Measurements from ENCODE around the gene BPIFB2.

DNA sequence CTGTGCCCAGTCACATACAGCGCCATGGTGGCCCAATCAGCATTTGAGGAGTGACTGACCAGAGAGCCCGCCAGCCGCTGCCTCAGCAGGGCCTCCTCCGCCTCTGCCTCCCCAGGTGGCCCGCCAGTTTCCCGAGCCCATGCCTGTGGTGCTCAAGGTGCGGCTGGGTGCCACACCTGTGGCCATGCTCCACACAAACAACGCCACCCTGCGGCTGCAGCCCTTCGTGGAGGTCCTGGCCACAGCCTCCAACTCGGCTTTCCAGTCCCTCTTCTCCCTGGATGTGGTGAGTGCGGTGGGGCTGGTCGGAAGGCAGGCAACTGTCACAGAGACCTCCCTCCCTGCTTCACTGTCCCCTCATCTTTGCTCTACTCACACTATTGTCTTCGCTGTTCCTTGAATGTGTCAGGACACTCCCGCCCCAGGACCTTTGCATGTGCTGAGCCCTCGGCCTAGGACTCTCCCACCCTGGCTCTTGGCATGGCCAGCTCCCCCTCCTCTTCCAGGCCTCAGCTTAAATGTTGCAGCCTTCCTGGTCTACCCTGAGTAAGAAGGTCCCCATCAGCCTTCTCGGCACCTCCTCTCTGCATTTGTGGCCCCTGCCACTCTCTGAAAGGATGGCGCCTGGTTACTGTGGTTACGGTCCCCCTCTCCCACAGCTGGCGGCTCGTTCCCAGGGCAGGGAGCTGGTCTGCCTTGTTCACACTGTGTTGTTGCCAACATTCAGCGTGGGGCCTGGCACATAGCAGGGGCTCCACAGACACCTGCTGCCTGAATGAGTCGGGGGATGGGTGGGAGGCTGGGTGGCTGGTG is 12.2 kb downstream of the BPIFB2 start:
- TF ChIP-seq, protein P1, sequence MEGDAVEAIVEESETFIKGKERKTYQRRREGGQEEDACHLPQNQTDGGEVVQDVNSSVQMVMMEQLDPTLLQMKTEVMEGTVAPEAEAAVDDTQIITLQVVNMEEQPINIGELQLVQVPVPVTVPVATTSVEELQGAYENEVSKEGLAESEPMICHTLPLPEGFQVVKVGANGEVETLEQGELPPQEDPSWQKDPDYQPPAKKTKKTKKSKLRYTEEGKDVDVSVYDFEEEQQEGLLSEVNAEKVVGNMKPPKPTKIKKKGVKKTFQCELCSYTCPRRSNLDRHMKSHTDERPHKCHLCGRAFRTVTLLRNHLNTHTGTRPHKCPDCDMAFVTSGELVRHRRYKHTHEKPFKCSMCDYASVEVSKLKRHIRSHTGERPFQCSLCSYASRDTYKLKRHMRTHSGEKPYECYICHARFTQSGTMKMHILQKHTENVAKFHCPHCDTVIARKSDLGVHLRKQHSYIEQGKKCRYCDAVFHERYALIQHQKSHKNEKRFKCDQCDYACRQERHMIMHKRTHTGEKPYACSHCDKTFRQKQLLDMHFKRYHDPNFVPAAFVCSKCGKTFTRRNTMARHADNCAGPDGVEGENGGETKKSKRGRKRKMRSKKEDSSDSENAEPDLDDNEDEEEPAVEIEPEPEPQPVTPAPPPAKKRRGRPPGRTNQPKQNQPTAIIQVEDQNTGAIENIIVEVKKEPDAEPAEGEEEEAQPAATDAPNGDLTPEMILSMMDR (IDR thresholded peaks at IDR 0.05), result no peak
- no peak for TF ChIP-seq POLR2AphosphoS5 (IDR thresholded peaks at IDR 0.05)
- TF ChIP-seq POLR2A (IDR thresholded peaks at IDR 0.05), result no peak
